Osteocyte (in vitro differentiated cells): ENCODE results near the gene PDZD2. TPM values are rescaled to one million over a fixed set of nuclear protein-coding genes. Genes with fewer than 3 reads are reported as not detected.

Source experiments
- DNase-seq: peaks from one replicate; pipeline ENCODE4 v3.0.0; 2021; ENCODE audit warnings: mixed read lengths; ENCODE audit not compliant: unreplicated experiment; ENCODE audit errors: extremely low spot score
- H3K27ac Mint-ChIP-seq: one replicate; pipeline ENCODE4 v1.8.0; 2021; ENCODE audit warnings: mild to moderate bottlenecking, mixed read lengths; ENCODE audit not compliant: unreplicated experiment
- H3K27me3 Mint-ChIP-seq: one replicate; pipeline ENCODE4 v1.8.0; 2021; ENCODE audit warnings: mixed read lengths; ENCODE audit not compliant: unreplicated experiment
- H3K36me3 Mint-ChIP-seq: one replicate; pipeline ENCODE4 v1.8.0; 2021; ENCODE audit warnings: mixed read lengths; ENCODE audit not compliant: unreplicated experiment
- H3K4me1 Mint-ChIP-seq: one replicate; pipeline ENCODE4 v1.8.0; 2021; ENCODE audit warnings: mixed read lengths; ENCODE audit not compliant: unreplicated experiment
- H3K4me3 Mint-ChIP-seq: one replicate; pipeline ENCODE4 v1.8.0; 2021; ENCODE audit warnings: mild to moderate bottlenecking, moderate library complexity, mixed read lengths; ENCODE audit not compliant: unreplicated experiment
- H3K9me3 Mint-ChIP-seq: one replicate; pipeline ENCODE4 v1.8.0; 2021; ENCODE audit warnings: mixed read lengths; ENCODE audit not compliant: unreplicated experiment
- total RNA-seq: library from RNA; stranded (reverse); gene quantifications from 2 replicates; pipeline ENCODE4 v1.2.1, GENCODE V29; 2021
- TF ChIP-seq, protein P1 (sequence below): fragments of 200-600 bp; sonication (generic); IDR thresholded peaks from 2 replicates; pipeline ENCODE4 v1.5.0; 2021; ENCODE audit warnings: antibody characterized with exemption, mild to moderate bottlenecking, moderate library complexity

The PDZD2 gene
- total RNA-seq, 1 donor from 2014 or later, result 2.3 TPM

DNA sequence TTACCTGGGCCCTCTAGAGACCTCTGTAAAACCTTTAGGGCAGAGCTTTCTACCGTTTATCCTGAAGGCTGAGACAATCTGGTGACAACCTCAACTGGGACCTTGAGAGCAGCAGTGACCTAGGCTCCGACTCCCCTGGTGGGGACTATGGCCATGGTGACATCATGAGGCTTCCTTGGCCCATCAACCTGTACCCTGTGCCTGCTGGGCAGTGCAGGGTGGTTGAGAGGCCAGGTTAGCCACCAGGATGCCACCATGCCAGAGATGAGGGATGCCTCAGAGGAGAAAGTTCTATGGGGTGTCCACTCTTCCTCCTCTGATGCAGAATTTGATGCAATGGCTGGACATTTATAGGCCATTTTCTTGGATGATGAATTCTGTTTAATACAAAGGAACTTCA lies 194.8 kb downstream of the PDZD2 start:
- Mint-ChIP-seq H3K4me3 (no peak overlapping the region), H3K4me1 (no peaks in the 10 kb centered on the region), H3K9me3 (no peaks in the 10 kb centered on the region), H3K36me3 (no peaks in the 10 kb centered on the region), H3K27ac (no peak overlapping the region), H3K27me3 (peaks cover 3% of the 10 kb centered on the region)
- TF ChIP-seq, protein P1, sequence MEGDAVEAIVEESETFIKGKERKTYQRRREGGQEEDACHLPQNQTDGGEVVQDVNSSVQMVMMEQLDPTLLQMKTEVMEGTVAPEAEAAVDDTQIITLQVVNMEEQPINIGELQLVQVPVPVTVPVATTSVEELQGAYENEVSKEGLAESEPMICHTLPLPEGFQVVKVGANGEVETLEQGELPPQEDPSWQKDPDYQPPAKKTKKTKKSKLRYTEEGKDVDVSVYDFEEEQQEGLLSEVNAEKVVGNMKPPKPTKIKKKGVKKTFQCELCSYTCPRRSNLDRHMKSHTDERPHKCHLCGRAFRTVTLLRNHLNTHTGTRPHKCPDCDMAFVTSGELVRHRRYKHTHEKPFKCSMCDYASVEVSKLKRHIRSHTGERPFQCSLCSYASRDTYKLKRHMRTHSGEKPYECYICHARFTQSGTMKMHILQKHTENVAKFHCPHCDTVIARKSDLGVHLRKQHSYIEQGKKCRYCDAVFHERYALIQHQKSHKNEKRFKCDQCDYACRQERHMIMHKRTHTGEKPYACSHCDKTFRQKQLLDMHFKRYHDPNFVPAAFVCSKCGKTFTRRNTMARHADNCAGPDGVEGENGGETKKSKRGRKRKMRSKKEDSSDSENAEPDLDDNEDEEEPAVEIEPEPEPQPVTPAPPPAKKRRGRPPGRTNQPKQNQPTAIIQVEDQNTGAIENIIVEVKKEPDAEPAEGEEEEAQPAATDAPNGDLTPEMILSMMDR, result no peak
- no peak for DNase-seq

DNA sequence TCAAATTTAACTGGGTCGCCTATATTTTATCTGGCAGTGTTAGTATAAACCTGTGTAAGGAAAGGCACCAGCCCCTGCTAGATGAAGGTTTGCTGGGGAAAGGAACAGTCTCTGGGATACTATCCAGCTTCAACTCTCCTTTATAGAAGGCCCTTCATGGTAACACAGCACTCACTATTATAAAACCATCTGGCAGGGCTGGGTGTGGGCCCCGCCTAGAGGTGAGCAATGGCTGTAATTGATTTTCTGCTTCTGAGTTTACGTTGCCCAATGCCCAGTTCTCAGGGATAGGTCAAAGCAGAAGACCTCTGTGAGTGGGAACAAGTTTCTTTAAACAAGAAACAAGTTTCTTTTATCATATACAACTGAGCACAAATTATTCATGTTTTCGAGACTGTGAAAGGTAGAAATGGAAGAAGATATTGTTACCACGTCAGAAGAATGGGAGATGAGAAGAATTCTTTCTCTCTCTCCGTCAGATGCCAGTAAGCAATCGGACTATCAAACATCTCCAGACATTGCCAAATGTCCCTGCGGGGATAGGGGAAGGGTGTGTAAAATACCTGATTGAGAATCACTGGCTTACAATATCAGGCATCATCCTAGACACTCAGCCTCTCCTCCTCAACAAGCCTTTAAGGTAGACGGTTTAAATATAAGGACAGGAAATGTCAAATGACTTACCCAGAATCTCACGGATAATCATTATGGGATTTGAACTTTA lies 205.9 kb downstream of the PDZD2 start:
- no peak overlapping the region for H3K27ac Mint-ChIP-seq

DNA sequence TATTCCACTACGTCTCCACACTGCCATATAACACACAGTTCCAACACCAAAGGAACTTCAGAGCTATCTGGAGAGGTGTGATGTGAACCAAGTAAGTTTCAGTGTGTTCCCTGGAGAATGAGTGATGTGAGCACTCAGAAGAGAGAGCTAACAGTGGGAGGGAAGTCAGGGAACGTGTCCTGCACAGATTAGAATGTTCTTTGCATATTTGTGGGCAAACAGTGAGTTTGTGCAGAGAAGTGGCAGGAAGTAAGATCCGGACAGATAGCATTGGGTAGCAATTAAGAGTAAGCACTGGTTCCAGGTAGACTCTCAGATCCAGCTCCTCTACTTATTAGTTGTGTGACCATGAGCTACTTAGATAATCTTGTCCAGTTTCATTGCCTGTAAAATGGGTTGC lies 206.4 kb downstream of the PDZD2 start:
- Mint-ChIP-seq H3K4me1 (no peaks in the 10 kb centered on the region), H3K27ac (no peak overlapping the region), H3K27me3 (peaks cover 12% of the 10 kb centered on the region), H3K36me3 (no peaks in the 10 kb centered on the region), H3K4me3 (no peak overlapping the region), H3K9me3 (no peaks in the 10 kb centered on the region)
- TF ChIP-seq, protein P1, result no peak
- DNase-seq, result no peak

More for the DNA sequence above, 205.9 kb downstream of the PDZD2 start:
- no peak for DNase-seq
- H3K4me1 Mint-ChIP-seq, result no peaks in the 10 kb centered on the region
- H3K27me3 Mint-ChIP-seq, result peaks cover 12% of the 10 kb centered on the region
- H3K4me3 Mint-ChIP-seq, result no peak overlapping the region
- H3K36me3 Mint-ChIP-seq, result no peaks in the 10 kb centered on the region
- TF ChIP-seq, protein P1, result no peak
- H3K9me3 Mint-ChIP-seq, result no peaks in the 10 kb centered on the region

DNA sequence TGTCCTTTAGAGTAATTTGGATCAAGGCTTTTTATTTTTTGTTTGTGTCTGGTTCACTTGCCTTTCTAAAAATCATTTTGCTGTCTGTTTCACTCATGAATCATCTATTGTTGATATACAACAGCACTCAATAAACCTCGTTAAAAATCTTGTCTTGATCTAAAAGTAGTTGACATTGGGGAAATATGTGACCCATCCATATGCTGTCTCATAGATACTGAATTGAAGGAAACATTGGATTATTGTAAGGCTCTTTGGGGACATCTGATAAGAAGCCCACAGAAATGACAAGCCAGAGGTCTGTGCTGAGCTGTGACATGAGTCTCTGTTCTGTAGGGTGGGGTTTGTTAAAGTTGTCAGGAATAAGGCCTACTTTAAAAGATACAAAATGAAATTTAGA lies 208.0 kb downstream of the PDZD2 start:
- TF ChIP-seq, protein P1, result no peak
- Mint-ChIP-seq H3K4me3 (no peak overlapping the region), H3K36me3 (no peaks in the 10 kb centered on the region), H3K27ac (no peak overlapping the region), H3K27me3 (peaks cover 19% of the 10 kb centered on the region), H3K4me1 (peaks cover 2% of the 10 kb centered on the region), H3K9me3 (no peaks in the 10 kb centered on the region)
- DNase-seq, result no peak

DNA sequence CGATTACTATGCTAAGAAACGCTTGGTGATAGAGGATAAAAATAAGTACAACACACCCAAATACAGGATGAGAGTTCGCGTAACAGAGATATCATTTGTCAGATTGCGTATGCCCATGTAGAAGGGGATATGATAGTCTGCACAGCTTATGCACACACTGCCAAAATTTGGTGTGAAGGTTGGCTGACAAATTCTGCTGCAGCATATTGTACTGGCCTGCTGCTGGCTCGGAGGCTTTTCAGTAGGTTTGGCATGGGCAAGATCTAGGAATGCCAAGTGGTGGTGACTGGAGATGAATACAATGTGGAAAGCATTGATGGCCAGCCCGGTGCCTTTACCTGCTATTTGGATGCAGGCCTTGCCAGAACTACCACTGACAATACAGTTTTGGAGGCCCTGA lies 208.4 kb downstream of the PDZD2 start:
- Mint-ChIP-seq H3K27ac (no peak overlapping the region), H3K27me3 (peaks cover 19% of the 10 kb centered on the region), H3K4me3 (no peak overlapping the region), H3K4me1 (peaks cover 2% of the 10 kb centered on the region), H3K9me3 (no peaks in the 10 kb centered on the region), H3K36me3 (no peaks in the 10 kb centered on the region)
- DNase-seq, result no peak
- TF ChIP-seq, protein P1, result no peak
